NCI-H510A (cell line): ENCODE results near the gene BCAN.

Experiments
- DNase-seq: peaks from one replicate; lab custom pipeline; 2025; lab: John Stamatoyannopoulos, UW

Gene BCAN

DNA sequence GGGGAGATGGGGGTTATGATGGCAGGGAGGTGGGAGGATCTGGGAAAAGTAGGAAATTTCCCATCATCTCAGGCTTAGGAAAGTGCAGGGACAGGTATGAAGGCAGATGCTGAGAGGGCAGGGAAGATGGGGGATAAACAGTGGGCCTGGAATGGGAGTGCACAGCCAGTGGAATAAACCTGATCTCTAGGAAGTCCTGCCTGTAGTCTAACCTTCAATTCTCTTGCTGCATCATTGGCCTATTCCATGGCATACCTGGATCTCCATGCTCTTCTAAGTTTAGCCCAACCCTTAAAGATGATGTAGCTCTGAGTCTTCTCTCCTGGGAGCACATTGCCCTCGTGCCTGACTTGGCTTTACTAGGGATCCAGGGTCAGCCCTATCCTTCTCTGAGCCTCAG is 2.7 kb downstream of the BCAN start:
- DNase-seq: no peak

DNA sequence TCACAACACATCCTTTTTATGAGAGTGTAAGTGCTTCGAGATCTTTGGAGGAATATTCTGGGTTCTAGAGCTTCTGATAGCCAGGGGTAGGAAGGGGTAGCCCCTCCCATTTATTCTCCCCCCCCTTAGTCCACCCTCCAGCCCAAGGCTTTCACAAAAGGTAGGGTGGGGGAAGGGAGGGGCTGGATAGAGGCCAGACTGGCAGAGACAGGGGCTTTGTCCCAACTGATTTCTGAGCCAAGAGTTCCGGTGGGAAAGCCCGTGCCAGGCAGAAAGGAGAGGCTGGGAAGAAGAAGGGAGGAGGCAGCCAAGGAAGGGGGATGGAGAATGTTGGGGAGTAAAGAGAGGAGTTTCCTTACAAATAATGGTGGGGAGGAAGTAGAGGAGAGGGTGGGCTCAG is 3.1 kb downstream of the BCAN start:
- DNase-seq: no peak

DNA sequence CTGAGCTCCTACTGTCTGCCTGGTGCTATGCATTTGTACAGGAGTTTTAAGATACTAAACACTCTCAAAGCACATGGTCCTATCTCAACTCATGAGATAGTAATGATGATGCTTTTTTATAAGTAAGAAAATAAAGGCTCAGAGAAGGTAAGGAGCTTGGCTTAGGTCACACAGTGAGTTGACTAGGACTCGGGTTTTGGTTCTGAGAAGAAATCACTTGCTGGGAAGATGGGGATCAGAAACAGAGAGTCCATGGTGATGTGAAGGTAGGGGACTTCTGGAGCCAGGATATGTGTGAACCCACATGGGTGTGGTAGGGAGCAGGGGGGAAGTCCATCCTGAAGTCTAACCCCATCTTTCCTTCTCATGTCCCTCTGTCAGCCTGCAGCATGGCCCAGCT is 3.7 kb downstream of the BCAN start:
- no peak for DNase-seq

DNA sequence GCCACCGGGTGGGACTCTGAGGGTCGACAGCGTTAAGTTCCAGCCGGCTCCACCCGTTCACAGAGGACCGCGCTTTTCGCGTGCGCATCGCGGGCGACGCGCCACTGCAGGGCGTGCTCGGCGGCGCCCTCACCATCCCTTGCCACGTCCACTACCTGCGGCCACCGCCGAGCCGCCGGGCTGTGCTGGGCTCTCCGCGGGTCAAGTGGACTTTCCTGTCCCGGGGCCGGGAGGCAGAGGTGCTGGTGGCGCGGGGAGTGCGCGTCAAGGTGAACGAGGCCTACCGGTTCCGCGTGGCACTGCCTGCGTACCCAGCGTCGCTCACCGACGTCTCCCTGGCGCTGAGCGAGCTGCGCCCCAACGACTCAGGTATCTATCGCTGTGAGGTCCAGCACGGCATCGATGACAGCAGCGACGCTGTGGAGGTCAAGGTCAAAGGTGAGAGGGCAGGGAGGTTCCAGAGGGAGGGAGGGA is 4.9 kb downstream of the BCAN start:
- no peak for DNase-seq

DNA sequence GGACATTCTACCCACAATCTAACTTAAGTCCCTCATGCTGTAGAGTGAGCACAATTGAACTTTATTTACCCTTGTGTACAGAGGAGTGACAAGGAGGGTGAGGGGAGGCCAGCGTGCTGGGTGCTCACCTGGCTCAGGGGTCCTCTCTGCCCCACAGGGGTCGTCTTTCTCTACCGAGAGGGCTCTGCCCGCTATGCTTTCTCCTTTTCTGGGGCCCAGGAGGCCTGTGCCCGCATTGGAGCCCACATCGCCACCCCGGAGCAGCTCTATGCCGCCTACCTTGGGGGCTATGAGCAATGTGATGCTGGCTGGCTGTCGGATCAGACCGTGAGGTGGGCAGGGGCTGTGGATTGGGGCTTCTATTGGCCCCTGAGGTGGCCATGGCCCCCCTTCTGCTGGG is 5.4 kb downstream of the BCAN start:
- no peak for DNase-seq

DNA sequence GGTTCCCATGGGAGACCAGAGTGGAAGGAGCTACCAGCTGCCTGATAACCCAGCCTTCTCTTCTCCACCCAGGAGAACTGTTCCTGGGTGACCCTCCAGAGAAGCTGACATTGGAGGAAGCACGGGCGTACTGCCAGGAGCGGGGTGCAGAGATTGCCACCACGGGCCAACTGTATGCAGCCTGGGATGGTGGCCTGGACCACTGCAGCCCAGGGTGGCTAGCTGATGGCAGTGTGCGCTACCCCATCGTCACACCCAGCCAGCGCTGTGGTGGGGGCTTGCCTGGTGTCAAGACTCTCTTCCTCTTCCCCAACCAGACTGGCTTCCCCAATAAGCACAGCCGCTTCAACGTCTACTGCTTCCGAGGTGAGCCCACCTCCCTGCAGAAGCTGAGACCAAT is 6.6 kb downstream of the BCAN start:
- DNase-seq: no peak

DNA sequence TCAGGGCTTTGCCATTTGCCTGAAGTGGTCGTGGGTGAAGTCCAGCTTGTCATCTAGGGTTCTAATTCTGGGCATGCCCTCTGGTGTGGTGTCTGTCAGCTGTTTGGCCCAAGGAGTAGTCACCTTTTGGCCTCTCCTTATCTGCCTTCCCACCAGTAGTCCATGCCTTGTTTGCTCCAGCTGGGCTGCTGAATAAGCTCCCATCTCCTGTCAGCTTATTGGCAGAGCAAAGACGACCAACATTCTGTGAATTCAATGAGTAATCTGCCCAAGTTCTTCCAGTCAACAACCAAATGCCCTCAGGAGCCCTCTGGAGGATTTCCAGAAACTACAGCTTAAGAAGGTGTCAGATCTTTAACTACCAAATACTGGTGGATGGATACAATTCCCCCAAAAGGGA is 7.0 kb downstream of the BCAN start:
- DNase-seq: no peak

DNA sequence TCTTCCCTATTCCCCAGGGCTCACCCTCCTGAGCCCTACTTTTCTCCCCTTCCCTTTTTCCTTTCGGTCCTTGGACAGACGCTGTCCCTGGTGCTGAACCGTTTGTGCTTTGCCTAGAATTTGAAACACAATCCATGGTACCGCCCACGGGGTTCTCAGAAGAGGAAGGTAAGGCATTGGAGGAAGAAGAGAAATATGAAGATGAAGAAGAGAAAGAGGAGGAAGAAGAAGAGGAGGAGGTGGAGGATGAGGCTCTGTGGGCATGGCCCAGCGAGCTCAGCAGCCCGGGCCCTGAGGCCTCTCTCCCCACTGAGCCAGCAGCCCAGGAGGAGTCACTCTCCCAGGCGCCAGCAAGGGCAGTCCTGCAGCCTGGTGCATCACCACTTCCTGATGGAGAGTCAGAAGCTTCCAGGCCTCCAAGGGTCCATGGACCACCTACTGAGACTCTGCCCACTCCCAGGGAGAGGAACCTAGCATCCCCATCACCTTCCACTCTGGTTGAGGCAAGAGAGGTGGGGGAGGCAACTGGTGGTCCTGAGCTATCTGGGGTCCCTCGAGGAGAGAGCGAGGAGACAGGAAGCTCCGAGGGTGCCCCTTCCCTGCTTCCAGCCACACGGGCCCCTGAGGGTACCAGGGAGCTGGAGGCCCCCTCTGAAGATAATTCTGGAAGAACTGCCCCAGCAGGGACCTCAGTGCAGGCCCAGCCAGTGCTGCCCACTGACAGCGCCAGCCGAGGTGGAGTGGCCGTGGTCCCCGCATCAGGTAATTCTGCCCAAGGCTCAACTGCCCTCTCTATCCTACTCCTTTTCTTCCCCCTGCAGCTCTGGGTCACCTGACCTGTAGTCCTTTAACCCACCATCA is 10.4 kb downstream of the BCAN start:
- no peak for DNase-seq

DNA sequence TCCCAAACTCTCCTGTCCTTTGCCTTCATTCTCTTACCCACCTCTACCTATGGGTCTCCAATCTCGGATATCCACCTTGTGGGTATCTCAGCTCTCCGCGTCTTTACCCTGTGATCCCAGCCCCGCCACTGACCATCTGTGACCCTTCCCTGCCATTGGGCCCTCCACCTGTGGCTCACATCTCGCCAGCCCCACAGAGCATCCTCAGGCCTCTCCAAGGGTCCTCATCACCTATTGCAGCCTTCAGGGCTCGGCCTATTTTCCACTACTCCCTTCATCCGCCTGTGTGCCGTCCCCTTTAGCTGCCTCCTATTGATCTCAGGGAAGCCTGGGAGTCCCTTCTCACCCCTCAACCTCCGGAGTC is 11.1 kb downstream of the BCAN start:
- DNase-seq: no peak

DNA sequence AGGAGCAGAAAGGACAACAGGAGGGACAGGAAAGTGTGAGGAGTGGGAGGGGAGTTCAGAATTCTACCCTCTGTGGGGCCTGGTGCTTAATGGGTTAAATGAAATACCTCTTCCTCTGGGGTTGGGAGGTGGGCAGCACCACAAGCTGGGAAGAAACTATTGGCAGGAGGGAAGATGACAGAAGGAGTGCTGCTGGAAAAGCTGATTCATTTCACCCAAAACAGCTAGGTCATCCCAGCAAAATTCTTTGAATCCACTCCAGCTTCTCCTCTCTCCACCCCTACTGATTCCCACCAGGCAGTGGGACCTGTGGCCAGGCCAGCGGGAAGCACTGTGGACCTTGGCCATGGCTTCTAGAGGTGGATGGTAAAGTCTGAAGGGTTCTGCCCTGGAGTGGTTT is 12.8 kb downstream of the BCAN start:
- DNase-seq: no peak

DNA sequence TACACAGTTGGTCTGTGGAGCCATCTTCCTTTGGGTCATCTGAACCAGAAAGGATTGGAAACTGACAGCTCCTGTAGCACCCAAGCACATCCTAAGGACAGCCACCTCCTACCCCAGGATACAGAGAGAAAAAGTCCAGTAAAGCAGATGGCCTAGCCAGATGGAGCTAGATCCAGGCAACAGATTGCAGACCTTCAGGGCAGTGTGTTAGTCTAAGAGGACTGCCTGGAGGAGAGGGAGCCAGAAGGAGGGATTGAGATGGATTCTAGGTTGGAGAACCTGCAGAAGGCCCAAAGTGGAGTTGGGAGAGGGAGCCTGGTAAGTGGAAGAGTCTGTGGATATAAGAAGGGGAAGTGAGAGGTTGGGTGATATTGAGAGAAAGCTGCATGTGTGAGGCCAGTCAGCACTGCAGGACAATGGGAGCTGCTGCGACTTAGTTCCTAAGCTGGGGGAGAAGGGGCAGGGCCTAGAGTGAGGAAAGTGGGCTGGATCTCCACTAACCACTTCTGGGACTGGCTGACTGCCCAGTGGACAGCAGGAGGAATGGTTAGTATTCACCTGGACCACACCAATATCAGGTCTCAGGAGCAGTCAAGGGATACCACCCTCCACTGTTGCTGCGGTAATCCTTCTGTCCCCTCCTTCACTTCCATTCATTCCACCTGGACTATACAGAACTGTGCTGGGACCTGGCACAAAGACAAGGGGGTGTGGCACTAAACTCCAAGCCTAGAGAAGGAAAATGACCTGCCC is 13.4 kb downstream of the BCAN start:
- DNase-seq: no peak

DNA sequence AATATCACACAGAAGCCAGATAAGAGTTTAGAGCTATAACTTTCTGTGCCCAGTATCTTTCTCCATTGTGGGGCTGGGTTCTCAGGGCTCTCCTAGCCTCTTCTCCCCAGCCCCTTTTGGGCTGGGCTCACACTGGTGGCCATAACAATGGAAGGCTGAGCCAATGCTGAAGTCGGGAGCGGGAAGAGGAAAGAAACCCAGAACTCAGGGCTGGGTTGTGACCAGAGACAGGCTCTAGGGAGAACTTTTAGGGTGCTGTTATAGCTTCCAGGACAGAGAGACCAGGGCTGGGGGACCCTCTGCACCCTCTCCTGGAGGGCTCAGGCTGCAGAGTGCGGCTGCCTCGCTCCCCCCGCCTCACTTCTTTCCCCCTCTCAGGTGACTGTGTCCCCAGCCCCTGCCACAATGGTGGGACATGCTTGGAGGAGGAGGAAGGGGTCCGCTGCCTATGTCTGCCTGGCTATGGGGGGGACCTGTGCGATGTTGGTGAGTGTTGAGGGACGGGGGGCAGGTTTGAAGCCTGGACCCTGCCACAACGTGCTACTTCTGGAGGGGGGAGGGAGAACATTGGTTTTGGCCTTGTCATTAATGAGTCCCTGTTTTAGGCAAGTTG is 14.1 kb downstream of the BCAN start:
- DNase-seq: no peak

DNA sequence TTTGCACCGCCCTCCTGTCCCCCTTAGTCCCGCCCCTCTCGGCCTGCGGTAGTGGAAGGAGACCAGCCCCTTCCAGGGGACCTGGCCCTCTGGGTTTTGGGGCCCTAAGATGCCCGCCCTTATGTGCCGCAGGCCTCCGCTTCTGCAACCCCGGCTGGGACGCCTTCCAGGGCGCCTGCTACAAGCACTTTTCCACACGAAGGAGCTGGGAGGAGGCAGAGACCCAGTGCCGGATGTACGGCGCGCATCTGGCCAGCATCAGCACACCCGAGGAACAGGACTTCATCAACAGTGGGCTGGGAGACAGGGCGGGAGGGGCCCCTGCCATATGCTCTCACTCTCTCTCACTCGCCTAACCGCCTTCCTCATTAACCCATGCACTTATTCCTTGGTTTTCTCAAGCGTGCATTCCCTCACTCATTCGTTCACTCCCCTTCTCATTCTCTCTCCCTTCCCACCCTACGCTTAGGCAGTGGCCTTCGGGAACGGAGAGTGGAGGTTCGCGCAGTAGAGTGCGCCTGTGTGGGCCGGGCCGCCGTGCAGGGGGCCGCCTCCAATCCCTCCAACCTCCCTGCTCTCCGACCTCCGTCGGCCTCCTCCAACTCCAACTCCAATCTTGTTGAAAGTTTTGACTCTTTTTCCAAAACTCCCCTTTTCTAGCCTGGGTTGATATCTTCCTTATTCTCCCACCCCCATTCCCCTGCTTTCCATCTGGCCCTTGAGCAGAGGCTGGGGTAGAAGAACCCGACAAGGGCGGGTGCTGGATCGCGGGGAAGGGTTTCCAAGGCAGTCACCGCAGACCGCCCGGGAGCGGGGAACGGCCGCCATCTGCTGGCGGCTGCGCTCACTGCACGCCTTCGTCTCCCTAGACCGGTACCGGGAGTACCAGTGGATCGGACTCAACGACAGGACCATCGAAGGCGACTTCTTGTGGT is 15.2 kb downstream of the BCAN start:
- peak; percentile 19 for DNase-seq

DNA sequence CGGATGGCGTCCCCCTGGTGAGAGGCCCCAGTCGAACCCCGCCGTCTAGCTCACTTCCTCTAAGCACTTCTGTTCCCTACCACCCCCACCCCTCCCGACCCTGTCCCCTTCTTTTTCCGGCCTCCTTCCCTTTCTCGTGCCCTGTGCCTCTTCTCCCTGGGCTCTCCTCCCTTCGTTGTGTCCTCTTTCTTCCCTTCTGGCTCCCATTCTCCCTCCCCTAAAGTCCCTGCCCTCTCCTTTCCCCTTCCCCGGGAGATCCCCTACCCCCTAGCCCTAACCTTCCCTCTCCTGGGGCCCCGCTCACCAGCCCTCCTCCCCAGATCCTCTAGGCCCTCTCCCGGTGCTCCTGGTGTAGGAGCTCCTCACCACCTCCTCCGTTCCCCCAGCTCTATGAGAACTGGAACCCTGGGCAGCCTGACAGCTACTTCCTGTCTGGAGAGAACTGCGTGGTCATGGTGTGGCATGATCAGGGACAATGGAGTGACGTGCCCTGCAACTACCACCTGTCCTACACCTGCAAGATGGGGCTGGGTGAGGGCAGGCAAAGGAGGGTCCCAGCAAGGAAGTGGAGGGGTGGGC is 15.9 kb downstream of the BCAN start:
- DNase-seq: no peak

DNA sequence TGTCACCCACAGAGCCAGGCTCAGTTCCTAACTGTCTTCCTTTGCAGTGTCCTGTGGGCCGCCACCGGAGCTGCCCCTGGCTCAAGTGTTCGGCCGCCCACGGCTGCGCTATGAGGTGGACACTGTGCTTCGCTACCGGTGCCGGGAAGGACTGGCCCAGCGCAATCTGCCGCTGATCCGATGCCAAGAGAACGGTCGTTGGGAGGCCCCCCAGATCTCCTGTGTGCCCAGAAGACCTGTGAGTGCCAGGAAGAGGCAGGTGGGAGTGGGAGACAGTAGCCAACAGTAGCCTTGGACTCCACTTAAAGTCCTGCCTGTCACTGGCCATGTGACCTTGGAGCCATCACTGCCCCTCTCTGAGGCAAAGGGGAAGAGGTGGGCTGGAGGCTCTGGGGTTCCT is 16.6 kb downstream of the BCAN start:
- no peak for DNase-seq

DNA sequence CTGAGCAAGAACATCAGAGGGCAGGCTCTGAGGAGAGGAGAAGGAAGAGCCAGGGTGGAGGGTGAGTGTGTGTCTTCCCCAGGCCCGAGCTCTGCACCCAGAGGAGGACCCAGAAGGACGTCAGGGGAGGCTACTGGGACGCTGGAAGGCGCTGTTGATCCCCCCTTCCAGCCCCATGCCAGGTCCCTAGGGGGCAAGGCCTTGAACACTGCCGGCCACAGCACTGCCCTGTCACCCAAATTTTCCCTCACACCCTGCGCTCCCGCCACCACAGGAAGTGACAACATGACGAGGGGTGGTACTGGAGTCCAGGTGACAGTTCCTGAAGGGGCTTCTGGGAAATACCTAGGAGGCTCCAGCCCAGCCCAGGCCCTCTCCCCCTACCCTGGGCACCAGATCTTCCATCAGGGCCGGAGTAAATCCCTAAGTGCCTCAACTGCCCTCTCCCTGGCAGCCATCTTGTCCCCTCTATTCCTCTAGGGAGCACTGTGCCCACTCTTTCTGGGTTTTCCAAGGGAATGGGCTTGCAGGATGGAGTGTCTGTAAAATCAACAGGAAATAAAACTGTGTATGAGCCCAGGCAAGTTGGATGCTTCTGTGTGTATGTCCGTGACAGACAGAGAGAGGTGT is 17.1 kb downstream of the BCAN start:
- no peak for DNase-seq

DNA sequence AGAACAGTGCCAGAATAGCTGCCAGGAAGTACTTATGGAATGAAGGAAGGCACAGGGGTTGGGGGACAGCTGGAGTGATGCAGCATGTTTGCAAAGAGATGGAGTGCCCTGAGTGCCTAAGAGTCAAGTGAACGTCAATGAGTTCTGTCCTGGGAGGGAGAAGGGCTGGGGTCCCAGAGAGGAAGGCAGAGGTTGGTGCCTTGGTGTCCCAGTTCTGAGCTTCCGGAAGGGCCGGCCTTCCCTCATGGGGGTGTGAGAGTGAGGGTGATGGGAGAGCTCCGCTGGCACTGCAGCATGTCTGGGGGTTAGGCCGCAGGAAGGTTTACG is 17.7 kb downstream of the BCAN start:
- no peak for DNase-seq

DNA sequence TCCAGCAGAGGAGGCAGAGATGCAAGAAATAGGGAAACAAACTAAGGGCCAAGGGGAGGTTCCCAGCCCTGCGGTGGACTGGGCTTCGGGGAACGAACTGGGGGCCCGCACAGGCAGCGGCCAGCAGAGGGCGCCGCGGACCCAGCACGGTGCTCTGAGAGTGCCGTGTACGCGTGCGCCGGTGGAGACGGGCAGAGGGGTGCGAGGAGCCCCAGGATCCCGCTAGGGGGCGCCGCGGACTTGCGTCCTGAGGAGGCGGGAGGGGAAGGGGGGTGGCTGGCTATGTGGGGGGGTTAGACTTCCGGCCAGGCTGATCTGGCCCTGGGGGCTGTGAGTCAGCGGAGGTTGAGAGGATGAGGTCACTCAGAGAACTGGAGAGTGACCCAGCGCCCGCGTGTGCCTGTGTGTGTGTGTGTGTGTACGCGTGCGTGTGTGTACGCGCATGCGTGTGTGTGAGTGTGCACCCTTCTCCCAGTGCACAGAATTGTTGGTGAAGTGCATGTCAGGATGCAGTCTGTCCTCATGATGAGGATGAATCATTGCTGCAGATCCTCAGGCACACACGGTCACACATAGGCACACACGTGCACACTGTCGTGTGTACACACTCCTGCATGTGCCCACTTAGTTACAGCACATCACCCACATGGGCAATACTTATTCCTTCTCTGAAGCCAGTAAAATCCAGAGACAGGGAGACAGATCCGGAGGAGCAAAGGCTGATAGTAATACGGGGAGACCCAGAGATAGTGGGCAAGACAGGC is 18.3 kb downstream of the BCAN start:
- DNase-seq: peak; percentile 91

DNA sequence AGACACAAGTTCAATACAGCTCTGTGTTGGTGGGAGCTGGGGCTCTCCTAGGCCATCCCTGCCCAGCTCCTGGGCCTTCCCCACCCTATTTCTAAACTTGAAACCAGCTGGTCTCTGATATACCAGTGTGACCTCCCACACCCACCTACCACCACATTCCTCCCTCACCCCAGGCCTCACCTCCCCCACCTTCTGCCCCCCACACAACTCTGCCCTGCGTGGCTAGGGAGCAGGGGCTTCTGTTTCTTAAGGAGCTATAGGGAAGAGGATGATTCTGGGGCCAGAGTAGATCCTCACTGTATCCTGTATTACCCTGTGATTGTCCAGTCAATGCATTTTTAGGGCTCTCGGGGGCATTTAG is 18.8 kb downstream of the BCAN start:
- no peak for DNase-seq

DNA sequence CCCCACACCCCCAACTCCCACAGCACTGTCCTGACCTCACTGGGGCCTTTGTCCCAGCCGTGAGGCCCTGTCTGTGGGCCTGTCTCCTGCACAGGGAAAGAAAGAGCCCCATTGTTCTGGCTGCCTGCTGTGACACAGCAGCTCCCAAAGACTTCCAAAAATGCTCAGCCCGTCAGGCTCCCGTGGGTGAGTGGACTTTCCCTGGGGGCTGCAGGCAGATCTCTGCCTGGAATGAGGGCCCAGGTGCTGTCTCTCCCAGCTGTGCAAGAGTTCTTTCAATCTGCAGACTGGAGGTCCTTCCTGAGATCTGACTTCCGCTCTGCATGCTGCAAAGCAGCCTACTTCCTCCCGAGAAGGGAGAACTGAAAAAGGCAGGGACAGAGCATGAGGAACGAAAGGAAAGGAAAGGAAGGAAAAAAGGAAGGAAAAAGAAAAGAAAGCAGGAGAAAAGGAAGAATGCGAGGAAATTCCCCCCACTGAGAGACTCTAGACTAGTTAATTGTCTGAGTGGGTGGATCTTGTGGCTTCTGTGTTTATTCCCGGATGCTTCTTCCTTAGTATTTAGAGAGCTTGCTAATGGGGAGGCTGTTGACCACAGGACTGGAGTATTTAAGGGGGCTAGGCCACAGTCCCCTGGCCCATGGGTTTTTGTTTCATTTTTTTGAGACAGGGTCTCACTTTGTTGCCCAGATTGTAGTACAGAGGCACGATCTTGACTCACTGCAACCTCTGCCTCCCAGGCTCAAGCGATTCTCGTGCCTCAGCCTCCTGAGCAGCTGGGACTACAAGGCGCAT is 20.3 kb downstream of the BCAN start:
- no peak for DNase-seq
